Measurements from ENCODE around the gene RAB6D.
"Not testable (repeated sequence)": the region's sequence is repeated elsewhere in the genome, so short reads cannot be mapped to it uniquely, and the experiment has no call there.

The RAB6D gene

GRCh38 chr2:131363703-131364186 is at the start of gene RAB6D:
Gene RAB6D (minus strand): TSS chr2:131364168. CDS start chr2:131363720, 448 bp downstream.
- DNase-seq, result not testable (repeated sequence)

- peak; percentile 49 for DNase-seq
Observed at GRCh38 chr2:131413148-131413747, 49.3 kb upstream of the RAB6D start.

GRCh38 chr2:131410173-131410572 is 46.2 kb upstream of the RAB6D start:
- DNase-seq, result no peak

- no peak for DNase-seq
Observed at GRCh38 chr2:131408778-131409177, 44.8 kb upstream of the RAB6D start.

GRCh38 chr2:131408207-131408606 is 44.2 kb upstream of the RAB6D start:
- DNase-seq, result no peak

- DNase-seq, result no peak
Observed at GRCh38 chr2:131404753-131405152, 40.8 kb upstream of the RAB6D start.

GRCh38 chr2:131402320-131403039 is 38.5 kb upstream of the RAB6D start:
- no peak for DNase-seq

- DNase-seq, result no peak
Observed at GRCh38 chr2:131400849-131401248, 36.9 kb upstream of the RAB6D start.

GRCh38 chr2:131400441-131400840 is 36.5 kb upstream of the RAB6D start:
- DNase-seq, result not testable (repeated sequence)

GRCh38 chr2:131396209-131396608 is 32.2 kb upstream of the RAB6D start:
- DNase-seq, result not testable (repeated sequence)

GRCh38 chr2:131395024-131395645 is 31.2 kb upstream of the RAB6D start:
- DNase-seq, result not testable (repeated sequence)

- DNase-seq, result no peak
Observed at GRCh38 chr2:131394147-131394931, 30.4 kb upstream of the RAB6D start.

GRCh38 chr2:131391953-131392352 is 28.0 kb upstream of the RAB6D start:
- DNase-seq, result not testable (repeated sequence)

GRCh38 chr2:131391471-131391870 is 27.5 kb upstream of the RAB6D start:
- not testable (repeated sequence) for DNase-seq

- not testable (repeated sequence) for DNase-seq
Observed at GRCh38 chr2:131390495-131391130, 26.6 kb upstream of the RAB6D start.

- DNase-seq, result no peak
Observed at GRCh38 chr2:131389657-131390056, 25.7 kb upstream of the RAB6D start.

- DNase-seq, result not testable (repeated sequence)
Observed at GRCh38 chr2:131388834-131389233, 24.9 kb upstream of the RAB6D start.

GRCh38 chr2:131373111-131373510 is 9.1 kb upstream of the RAB6D start:
- not testable (repeated sequence) for DNase-seq

GRCh38 chr2:131369954-131370353 is 6.0 kb upstream of the RAB6D start:
- no peak for DNase-seq

- DNase-seq, result not testable (repeated sequence)
Observed at GRCh38 chr2:131368493-131369066, 4.6 kb upstream of the RAB6D start.

- no peak for DNase-seq
Observed at GRCh38 chr2:131367352-131367751, 3.4 kb upstream of the RAB6D start.

- no peak for DNase-seq
Observed at GRCh38 chr2:131366643-131367042, 2.7 kb upstream of the RAB6D start.
